ENCODE results near the gene C12orf57. TPM values are rescaled to one million over a fixed set of nuclear protein-coding genes. Genes with fewer than 3 reads are reported as not detected.

Gene C12orf57
- total and polyA plus RNA-seq, 2 of the 8 experiments (the other 6 are each of a cell fraction or from before 2014, with no cell fraction given), result 174 to 993 TPM

DNA sequence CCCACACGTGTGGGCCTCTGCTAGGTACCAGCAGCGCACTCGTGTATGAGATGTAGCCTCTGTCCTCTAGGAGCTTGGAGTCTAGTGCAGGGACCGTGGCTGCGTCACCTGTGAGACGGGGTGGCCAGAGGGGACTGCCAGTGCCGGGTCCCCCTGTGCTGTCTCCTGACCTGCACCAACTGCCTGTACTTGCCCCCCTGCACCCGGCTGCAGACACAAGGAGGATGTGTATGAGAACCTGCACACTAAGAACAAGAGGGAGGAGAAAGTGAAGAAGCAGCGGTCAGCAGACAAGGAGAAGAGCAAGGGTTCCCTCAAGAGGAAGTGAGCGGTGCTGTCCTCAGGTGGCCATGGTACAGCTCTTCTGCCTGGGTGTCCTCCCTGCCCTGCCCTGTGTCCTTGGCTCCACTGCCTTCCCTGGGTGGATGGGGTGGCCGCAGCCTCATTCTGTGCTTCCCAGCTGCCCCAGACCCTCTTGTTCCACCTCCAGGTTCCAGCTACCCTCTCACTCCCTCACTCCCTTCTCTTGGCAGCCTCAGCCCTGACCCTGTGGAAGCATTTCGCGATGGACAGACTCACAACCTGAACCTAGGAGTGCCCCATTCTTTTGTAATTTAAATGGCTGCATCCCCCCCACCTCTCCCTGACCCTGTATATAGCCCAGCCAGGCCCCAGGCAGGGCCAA, 16.9 kb downstream of the C12orf57 start (continued):
- TF ChIP-seq JUND (IDR thresholded peaks at IDR 0.05; ENCODE audit: low read length) (no peak), USF2 (IDR thresholded peaks at IDR 0.05; ENCODE audit: low read length) (no peak)

Data from H1 (cell line).